ES-I3 (cell line): Measurements from ENCODE around the gene RCOR3.
"Not testable (repeated sequence)": the region's sequence is repeated elsewhere in the genome, so short reads cannot be mapped to it uniquely, and the experiment has no call there.

ENCODE experiments used
- H3K36me3 ChIP-seq: 2 replicates; pipeline ENCODE4 v1.6.1; 2013; ENCODE audit warnings: mild to moderate bottlenecking, low read length, control low read depth, moderate library complexity; ENCODE audit not compliant: insufficient read depth
- H3K4me1 ChIP-seq: 2 replicates; pipeline ENCODE4 v1.6.1; 2013; ENCODE audit warnings: mild to moderate bottlenecking, control low read depth, low read length; ENCODE audit not compliant: insufficient read depth
- H3K9ac ChIP-seq: 2 replicates; pipeline ENCODE4 v1.6.1; 2013; ENCODE audit warnings: low read depth, mild to moderate bottlenecking, low read length, moderate library complexity
- H3K9me3 ChIP-seq: 2 replicates; pipeline ENCODE4 v1.6.1; 2013; ENCODE audit warnings: mild to moderate bottlenecking, low read length, moderate library complexity; ENCODE audit not compliant: control insufficient read depth, insufficient read depth

Gene RCOR3

DNA sequence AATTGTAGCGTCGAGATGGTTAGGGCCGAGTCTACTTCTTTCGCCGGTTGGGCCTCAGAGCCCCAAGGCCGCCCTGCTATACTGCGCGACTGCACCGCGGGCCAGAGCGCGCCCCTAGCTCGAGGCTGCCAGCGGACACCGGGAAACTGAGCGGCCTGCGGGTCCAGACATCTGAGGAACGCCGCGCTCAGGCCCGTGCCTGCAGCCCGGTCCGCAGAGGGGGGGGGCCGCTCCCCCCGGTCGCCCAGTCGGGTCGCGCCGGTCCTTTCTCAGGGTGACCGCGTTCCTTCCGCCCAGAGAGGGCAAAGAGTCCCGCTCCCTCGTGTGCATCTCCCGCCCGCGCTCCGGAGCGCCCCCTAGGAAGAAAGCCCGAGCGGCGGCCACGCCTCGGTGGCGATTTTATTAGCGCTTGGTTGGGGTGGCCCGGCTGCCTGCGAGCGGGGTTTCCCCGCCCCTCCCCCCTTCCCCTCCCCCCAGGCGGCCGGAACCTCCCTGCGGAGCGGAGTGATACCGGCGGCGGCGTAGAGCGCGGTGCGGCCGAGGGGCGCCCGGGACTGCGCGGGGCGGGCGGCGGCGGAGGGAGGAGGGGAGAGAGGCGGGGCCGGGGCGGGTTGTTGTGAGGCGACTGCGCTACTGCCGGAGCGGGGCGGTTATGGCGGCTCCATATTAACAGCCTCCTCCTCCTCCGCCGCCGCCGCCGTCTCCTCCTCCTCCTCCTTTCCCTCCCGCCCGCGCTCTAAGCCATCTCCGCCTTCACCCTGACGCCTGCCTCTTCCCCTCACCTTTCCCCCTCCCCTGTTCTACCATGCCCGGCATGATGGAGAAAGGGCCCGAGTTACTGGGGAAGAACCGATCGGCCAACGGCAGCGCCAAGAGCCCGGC, at the start of gene RCOR3:
Gene RCOR3 (plus strand): TSS at position 611 of the 882 bp plus-strand sequence. CDS start 195 bp downstream, at position 806.
- H3K4me1 ChIP-seq, result no peaks in the 10 kb centered on the region
- H3K9ac ChIP-seq, result peak within 1 kb of the TSS; percentile 97
- H3K9me3 ChIP-seq, result no peaks in the 10 kb centered on the region
- no peaks in the 10 kb centered on the region for H3K36me3 ChIP-seq

DNA sequence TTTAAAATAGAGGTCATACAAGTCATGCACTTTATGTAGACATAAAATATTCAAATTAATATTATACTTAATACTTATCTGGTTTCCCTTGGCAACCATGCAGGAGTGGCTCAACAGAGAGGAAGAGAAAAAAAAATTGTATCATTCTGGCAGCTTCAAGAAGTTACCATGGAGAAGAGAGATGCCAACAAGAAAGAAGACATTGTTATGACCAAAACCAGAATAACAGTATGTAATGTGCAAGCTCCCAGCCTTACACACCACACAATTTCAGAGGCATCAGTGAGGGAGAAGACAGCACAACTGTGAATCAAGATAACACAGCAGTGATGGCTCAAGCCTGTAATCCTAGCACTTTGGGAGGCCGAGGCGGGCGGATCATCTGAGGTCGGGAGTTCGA, 49.1 kb upstream of the RCOR3 start:
- Histone ChIP-seq H3K9ac (no peak overlapping the region), H3K9me3 (no peaks in the 10 kb centered on the region), H3K4me1 (no peaks in the 10 kb centered on the region), H3K36me3 (no peaks in the 10 kb centered on the region)

DNA sequence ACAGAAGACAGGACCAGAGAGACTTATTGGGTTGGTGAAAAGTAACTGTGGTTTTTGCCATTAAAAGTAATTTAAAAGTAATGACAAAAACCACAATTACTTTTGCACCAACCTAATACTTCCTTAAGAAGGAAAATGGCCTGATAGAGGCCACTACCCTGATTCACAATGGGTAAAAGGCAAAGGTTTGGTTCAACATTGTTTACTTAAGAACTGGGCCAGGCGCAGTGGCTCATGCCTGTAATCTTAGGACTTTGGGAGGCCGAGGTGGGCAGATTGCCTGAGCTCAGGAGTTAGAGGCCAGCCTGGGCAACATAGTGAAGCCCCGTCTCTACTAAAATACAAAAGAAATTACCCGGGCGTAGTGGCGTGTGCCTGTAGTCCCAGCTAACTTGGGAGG, 48.2 kb upstream of the RCOR3 start:
- H3K36me3 ChIP-seq, result no peaks in the 10 kb centered on the region

DNA sequence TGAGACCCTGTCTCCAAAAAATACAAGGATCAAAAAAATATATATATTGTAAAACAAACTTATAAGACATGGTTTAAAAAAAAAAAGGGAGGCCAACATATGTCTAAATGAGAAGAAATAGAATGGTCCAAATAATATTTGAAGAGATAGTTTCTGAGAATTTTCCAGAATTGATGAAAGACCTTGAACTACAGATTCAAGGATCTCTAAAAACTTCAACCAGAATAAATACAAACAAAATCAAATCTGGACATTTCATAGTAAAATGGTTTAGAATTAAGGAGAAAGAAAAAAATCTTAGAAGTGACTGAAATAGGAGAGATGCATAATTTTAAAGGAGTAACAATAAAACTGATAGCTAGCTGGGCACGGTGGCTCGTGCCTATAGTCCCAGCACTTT, 45.5 kb upstream of the RCOR3 start:
- Histone ChIP-seq H3K9ac (no peak overlapping the region), H3K4me1 (no peaks in the 10 kb centered on the region), H3K9me3 (no peaks in the 10 kb centered on the region), H3K36me3 (no peaks in the 10 kb centered on the region)

More for the DNA sequence above, 48.2 kb upstream of the RCOR3 start:
- H3K4me1 ChIP-seq, result no peaks in the 10 kb centered on the region
- no peaks in the 10 kb centered on the region for H3K9me3 ChIP-seq
- no peak overlapping the region for H3K9ac ChIP-seq

DNA sequence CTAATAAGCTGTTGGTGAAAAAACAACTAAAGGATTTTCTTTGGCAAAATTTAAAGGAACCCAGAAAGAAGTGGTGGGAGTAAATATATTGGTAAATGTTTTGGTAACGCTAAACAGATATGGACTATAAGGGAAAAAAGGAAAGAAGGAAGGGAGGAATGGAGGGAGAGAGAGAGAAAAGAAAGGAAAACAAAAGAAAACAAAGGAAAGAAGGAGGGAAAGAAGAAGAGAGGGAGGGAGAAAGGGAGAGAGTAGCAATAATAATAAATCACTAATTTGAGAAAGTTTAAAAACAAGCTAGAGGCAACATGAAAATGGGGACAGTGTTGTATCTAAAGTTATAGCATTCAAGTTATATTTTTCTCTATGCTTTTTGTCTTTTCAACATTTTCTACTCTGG, 43.6 kb upstream of the RCOR3 start:
- H3K4me1 ChIP-seq, result no peaks in the 10 kb centered on the region
- H3K36me3 ChIP-seq, result no peaks in the 10 kb centered on the region
- H3K9ac ChIP-seq, result no peak overlapping the region
- H3K9me3 ChIP-seq, result no peaks in the 10 kb centered on the region

DNA sequence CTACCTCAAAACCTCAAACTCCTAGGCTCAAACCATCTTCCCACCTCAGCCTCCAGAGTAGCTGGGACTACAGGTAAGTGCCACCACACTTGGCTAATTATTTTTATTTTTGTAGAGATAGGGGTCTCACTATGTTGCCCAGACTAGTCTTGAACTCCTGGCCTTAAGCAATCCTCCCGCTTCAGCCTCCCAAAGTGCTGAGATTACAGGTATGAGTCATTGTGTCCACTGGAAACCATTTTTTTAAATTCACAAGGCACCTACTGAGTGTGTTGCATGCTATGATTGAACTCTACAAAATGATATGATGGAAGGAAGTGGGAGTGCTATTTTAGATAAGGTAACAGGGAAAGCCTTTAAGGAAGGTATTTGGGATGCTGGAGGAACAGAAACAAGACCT, 41.8 kb upstream of the RCOR3 start:
- Histone ChIP-seq H3K36me3 (no peaks in the 10 kb centered on the region), H3K9me3 (no peaks in the 10 kb centered on the region), H3K9ac (no peak overlapping the region), H3K4me1 (no peaks in the 10 kb centered on the region)

DNA sequence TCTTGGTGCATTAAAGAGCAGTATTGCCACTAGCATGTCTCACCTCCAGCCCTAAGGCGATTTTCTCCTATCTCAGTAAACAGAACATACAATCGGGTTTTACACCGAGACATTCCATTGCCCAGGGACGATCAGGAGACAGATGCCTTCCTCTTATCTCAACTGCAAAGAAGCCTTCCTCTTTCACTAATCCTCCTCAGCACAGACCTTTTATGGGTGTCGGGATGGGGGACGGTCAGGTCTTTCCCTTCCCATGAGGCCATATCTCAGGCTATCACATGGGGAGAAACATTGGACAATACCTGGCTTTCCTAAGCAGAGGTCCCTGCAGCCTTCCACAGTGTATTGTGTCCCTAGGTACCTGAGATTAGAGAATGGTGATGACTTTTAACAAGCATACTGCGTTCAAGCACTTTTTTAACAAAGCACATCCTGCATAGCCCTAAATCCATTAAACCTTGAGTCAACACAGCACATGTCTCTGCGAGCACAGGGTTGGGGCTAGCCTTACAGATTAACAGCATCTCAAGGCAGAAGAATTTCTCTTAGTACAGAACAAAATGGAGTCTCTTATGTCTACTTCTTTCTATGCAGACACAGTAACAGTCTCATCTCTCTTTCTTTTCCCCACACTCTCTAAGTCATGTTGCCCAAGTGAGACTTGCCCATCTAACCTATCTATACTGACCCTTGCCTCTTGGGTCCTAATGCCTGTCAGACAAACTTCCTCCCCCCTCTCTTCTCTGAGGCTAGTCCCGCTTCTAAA, 36.5 kb upstream of the RCOR3 start:
- not testable (repeated sequence) for H3K4me1 ChIP-seq, H3K9ac ChIP-seq, H3K9me3 ChIP-seq, H3K36me3 ChIP-seq

DNA sequence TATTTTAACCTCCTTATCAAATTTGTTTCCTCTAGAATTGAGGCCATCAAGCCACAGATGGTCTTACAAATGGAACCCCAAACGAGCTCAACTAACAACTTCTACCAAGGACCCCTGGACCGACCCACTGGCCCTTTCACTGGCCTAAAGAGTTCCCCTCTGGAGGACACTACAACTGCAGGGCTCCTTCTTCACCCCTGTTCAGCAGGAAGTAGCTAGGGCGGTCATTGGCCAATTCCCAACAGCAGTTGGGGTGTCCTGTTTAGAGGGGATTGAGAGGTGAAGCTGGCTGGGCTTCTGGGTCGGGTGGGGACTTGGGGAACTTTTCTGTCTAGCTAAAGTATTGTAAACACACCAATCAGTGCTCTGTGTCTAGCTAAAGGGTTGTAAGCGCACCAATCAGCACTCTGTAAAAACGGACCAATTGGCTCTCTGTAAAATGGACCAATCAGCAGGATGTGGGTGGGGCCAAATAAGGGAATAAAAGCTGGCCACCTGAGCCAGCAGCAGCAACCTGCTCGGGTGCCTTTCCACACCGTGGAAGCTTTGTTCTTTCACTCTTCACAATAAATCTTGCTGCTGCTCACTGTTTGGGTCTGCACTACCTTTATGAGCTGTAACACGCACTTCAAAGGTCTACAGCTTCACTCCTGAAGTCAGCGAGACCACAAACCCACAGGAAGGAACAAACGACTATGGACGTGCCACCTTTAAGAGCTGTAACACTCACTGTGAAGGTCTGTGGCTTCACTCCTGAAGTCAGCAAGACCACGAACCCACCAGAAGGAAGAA, 30.4 kb upstream of the RCOR3 start:
- H3K9ac ChIP-seq, H3K9me3 ChIP-seq, H3K4me1 ChIP-seq, H3K36me3 ChIP-seq: not testable (repeated sequence)

DNA sequence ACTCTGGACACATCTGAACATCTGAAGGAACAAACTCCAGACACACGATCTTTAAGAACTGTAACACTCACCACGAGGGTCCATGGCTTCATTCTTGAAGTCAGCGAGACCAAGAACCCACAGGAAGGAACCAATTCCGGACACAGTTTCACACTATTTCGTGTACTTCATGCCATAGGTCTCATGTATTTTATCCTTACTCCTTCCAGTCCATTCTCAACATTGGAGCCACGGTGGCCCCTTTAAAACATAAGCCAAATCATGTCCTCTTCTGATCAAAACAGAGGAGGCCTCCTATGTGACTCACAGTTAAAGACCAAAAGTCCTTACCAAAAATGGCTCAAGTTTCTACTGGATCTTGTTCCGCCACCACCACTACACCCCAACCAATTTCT, 29.8 kb upstream of the RCOR3 start:
- no peaks in the 10 kb centered on the region for H3K4me1 ChIP-seq
- no peaks in the 10 kb centered on the region for H3K9me3 ChIP-seq
- H3K9ac ChIP-seq, result no peak overlapping the region
- H3K36me3 ChIP-seq, result no peaks in the 10 kb centered on the region

DNA sequence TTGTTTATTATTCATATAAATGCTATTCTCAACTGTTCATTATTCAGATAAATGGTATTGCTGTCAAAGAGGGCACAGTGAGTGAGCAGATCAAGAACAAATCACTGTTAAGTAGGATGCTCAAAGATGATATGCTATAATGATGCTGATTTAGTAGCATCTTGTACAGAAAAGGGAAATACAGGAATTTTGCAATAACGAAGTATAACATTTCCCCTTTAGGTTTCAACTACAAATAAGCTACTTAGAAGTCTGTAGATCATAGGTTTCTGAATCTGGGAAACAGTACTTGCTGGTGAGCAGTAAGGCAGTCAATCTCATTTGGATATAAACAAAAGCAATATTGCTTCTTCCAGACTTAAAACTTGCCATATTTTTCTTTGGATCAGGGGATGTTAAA, 27.3 kb upstream of the RCOR3 start:
- H3K9ac ChIP-seq, result no peak overlapping the region
- no peaks in the 10 kb centered on the region for H3K36me3 ChIP-seq
- no peaks in the 10 kb centered on the region for H3K9me3 ChIP-seq
- no peaks in the 10 kb centered on the region for H3K4me1 ChIP-seq

DNA sequence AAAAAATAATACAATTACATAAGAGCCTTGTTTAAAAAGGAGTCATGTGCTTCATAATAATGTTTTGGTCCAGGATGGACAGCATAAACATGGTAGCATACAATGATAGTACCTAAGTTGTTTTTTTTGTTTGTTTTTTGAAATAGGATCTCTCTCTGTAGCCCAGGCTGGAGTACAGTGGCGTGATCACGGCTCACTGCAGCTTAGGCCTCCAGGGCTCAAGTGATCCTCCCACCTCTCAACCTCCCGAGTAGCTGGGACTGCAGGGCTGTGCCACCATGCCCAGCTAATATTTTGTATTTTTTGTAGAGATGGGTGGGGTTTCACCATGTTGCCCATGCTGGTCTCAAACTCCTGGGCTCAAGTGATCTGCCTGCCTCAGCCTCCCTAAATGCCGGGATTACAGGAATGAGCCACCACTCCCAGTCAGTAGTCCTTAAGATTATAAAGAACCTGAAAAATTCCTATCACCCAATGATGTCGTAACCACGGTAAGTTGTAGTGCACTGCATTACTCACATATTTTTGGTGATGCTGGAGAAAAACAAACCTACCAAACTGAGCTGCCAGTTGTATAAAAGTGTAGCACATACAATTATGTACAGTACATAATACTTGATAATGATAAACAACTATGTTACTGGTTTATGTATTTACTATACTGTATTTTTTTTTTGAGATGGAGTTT, 22.4 kb upstream of the RCOR3 start:
- Histone ChIP-seq H3K36me3 (no peaks in the 10 kb centered on the region), H3K9me3 (peaks cover 3% of the 10 kb centered on the region; the same call in 1 of the 2 replicates), H3K9ac (no peak overlapping the region), H3K4me1 (no peaks in the 10 kb centered on the region)

DNA sequence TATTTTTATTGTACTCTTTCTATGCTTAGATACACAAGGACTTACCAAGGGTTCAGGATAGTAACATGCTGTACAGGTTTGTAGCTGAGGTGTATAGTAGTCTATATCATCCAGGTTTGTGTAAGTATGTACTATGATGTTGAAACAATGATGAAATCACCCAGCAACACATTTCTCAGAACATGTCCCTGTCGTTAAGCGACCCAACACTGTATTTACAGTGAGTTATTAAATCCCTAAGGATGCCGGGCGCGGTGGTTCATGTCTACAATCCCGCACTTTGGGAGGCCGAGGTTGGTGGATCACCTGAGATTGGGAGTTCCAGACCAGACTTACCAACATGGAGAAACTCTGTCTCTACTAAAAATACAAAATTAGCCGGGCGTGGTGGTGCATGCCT, 21.6 kb upstream of the RCOR3 start:
- Histone ChIP-seq H3K9me3 (peaks cover 3% of the 10 kb centered on the region; the same call in 1 of the 2 replicates), H3K36me3 (no peaks in the 10 kb centered on the region), H3K4me1 (no peaks in the 10 kb centered on the region), H3K9ac (no peak overlapping the region)

DNA sequence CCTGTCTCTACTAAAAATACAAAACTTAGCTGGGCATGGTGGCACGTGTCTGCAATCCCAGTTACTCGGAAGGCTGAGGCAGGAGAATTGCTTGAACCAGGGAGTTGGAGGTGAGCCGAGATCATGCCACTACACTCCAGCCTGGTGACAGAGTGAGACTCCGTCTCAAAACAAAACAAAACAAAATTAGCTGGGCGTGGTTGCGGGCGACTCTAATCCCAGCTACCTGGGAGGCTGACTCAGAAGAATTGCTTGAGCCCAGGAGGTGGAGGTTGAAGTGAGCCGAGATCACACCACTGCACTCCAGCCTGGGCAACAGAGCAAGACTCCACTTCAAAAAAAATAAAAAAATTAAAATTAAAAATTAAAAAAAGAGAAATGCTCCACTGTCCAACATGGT, 18.6 kb upstream of the RCOR3 start:
- not testable (repeated sequence) for H3K9ac ChIP-seq, H3K36me3 ChIP-seq, H3K9me3 ChIP-seq, H3K4me1 ChIP-seq

DNA sequence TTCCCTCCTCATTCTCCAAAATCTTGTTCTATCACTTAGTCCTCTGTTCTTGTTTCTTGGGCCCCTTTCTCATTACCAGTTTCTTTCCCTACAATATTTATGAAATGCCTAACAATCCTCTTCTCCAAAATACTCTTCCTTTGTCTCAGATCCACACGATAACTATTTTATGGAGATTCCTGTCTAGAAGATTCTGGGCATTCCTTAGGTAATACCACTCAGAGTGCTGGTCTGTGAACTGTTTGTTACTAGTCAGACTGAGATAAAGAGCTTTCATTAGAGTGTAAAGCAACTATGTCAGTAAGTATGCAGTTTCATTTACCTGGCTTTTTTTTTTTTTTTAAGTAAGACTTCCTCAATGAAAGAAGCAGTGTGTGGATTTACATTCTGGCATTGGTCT, 18.1 kb upstream of the RCOR3 start:
- no peaks in the 10 kb centered on the region for H3K36me3 ChIP-seq
- no peaks in the 10 kb centered on the region for H3K4me1 ChIP-seq
- H3K9me3 ChIP-seq, result peaks cover 3% of the 10 kb centered on the region; the same call in 1 of the 2 replicates
- no peak overlapping the region for H3K9ac ChIP-seq
